K562 (cell line): ENCODE data around the gene CAPN14. TPM values are rescaled to one million over a fixed set of nuclear protein-coding genes. Genes with fewer than 3 reads are reported as not detected.

Source experiments
- ATAC-seq: fragments of 200-7000 bp; cut with Tn5 transposase; 3 replicates; pipeline ENCODE4 v1.9.1; 2020; ENCODE audit warnings: moderate library complexity
- BruUV-seq: library from RNA; stranded (reverse); fragments of 400-500 nt; replicated peaks from 2 replicates; lab custom pipeline; 2021; lab: Mats Ljungman, UMichigan
- CTCF ChIA-PET: fragments of 300-600 bp; formaldehyde crosslinking; extraction: SDS; loops from one replicate; lab custom pipeline; 2021; ENCODE audit warnings: low intra/inter-chr PET ratio; lab: Yijun Ruan, JAX
- POLR2A ChIA-PET: fragments of 300-600, 350-650 bp; sonication (Branson Sonifier 250); formaldehyde crosslinking; extraction: SDS; loops from one replicate; lab custom pipeline; 2021; ENCODE audit warnings: antibody characterized with exemption, inconsistent platforms; lab: Yijun Ruan, JAX
- DNase-seq, 4 experiments: peaks; one replicate each; pipeline versions ENCODE4 v3.0.0 to v3.0.0-alpha.2; 2011 to 2018; ENCODE audit warnings: low spot score in 3 of 4, mixed read lengths in 3 of 4; ENCODE audit errors: extremely low read depth in 1 of 4
- FAIRE-seq: peaks from 2 replicates; lab custom pipeline; 2011; peaks lifted over from hg19 to GRCh38; lab: Jason Lieb, UNC
- H2AFZ ChIP-seq: 2 replicates; pipeline ENCODE4 v1.6.0; 2011; ENCODE audit warnings: low read depth, low read length, control low read depth, inconsistent platforms
- H3K27ac ChIP-seq: fragments of 200-600 bp; 3 replicates; pipeline ENCODE4 v1.8.0; 2011; ENCODE audit warnings: low read depth, mild to moderate bottlenecking, control low read depth, inconsistent platforms, low read length, moderate library complexity, mixed read lengths; ENCODE audit errors: extremely low read depth
- H3K27me3 ChIP-seq, 2 experiments: fragments of 300-600 bp in 1 of 2; 2 replicates in 1 of 2; 3 replicates in 1 of 2; pipeline versions ENCODE4 v1.6.0 to v1.8.0; 2011; ENCODE audit warnings: inconsistent platforms in 2 of 2, low read length in 2 of 2, mild to moderate bottlenecking in 1 of 2, mixed read lengths in 1 of 2, moderate library complexity in 1 of 2; ENCODE audit not compliant: control insufficient read depth in 2 of 2, insufficient read depth in 2 of 2
- H3K36me3 ChIP-seq: fragments of 300-600 bp; 3 replicates; pipeline ENCODE4 v1.8.0; 2011; ENCODE audit warnings: mild to moderate bottlenecking, low read length, inconsistent platforms; ENCODE audit not compliant: control insufficient read depth, insufficient read depth
- H3K4me1 ChIP-seq, 2 experiments: fragments of 200-600 bp in 1 of 2; replicated peaks in 1 of 2; 2 replicates in 1 of 2; 3 replicates in 1 of 2; pipeline versions ENCODE4 v1.5.1 to v1.8.0; 2011; ENCODE audit warnings: inconsistent platforms in 2 of 2, low read length in 2 of 2, mild to moderate bottlenecking in 1 of 2, mixed read lengths in 1 of 2, moderate library complexity in 1 of 2; ENCODE audit not compliant: control insufficient read depth in 2 of 2, insufficient read depth in 2 of 2
- H3K4me2 ChIP-seq: 2 replicates; pipeline ENCODE4 v1.6.1; 2011; ENCODE audit warnings: low read length, control low read depth, inconsistent platforms, mixed read lengths; ENCODE audit not compliant: insufficient read depth
- H3K4me3 ChIP-seq: fragments of 200-600 bp; sonication (generic), shearing (Covaris generic); 2 replicates; pipeline ENCODE4 v1.5.1; 2016; ENCODE audit warnings: control low read depth, inconsistent platforms
- H3K79me2 ChIP-seq: fragments of 200-600 bp; 3 replicates; pipeline ENCODE4 v1.8.0; 2011; ENCODE audit warnings: low read length, inconsistent platforms; ENCODE audit not compliant: control insufficient read depth, insufficient read depth
- H3K9ac ChIP-seq, 2 experiments: 2 replicates each; pipeline versions ENCODE4 v1.6.0 to v1.6.1; 2011; ENCODE audit warnings: low read depth in 2 of 2, low read length in 2 of 2, control low read depth in 1 of 2, inconsistent platforms in 1 of 2, mild to moderate bottlenecking in 1 of 2, mixed read lengths in 1 of 2; ENCODE audit not compliant: insufficient read depth in 1 of 2
- H3K9me1 ChIP-seq: one replicate; pipeline ENCODE4 v1.6.0; 2011; ENCODE audit warnings: inconsistent platforms, mild to moderate bottlenecking, low read length, moderate library complexity; ENCODE audit not compliant: control insufficient read depth, insufficient read depth
- H3K9me3 ChIP-seq: replicated peaks from 2 replicates; pipeline ENCODE4 v1.5.1; 2011; ENCODE audit warnings: low read depth, low read length, inconsistent platforms; ENCODE audit not compliant: control insufficient read depth, insufficient read depth
- H4K20me1 ChIP-seq: replicated peaks from 2 replicates; pipeline ENCODE4 v1.6.1; 2011; ENCODE audit warnings: low read length, inconsistent platforms, mixed read lengths; ENCODE audit not compliant: control insufficient read depth, insufficient read depth
- ARID2 ChIP-seq: fragments of 450-650 bp; IDR thresholded peaks from 2 replicates; pipeline ENCODE4 v1.6.1; 2017; ENCODE audit warnings: antibody characterized with exemption, mild to moderate bottlenecking
- HES1 ChIP-seq: fragments of 450-650 bp; IDR thresholded peaks from 2 replicates; pipeline ENCODE4 v1.6.1; 2016; ENCODE audit warnings: low read depth, mild to moderate bottlenecking, moderate library complexity
- PPARD ChIP-seq: fragments of 250-450 bp; sonication (Bioruptor Pico); IDR thresholded peaks from 2 replicates; pipeline ENCODE4 v1.8.0; 2022; ENCODE audit warnings: inconsistent platforms, mild to moderate bottlenecking, moderate library complexity
- RCOR1 ChIP-seq, 2 experiments: IDR thresholded peaks; 2 replicates each; pipeline ENCODE4 v1.6.1; 2012; ENCODE audit warnings: low read depth in 2 of 2, low read length in 2 of 2, borderline replicate concordance in 1 of 2, improper control_type of control experiment in 1 of 2
- ZBTB8A ChIP-seq: fragments of 450-650 bp; IDR thresholded peaks from 2 replicates; pipeline ENCODE4 v1.6.1; 2018; ENCODE audit warnings: mild to moderate bottlenecking, moderate library complexity; ENCODE audit not compliant: partially characterized antibody
- ZNF143 ChIP-seq: sonication (generic); formaldehyde crosslinking; IDR thresholded peaks from 2 replicates; pipeline ENCODE4 v1.9.0; 2022; ENCODE audit warnings: mild to moderate bottlenecking, missing genetic modification reagents
- WGBS: fragments of 100-300 bp; shearing (Covaris generic); methylation state at CpG from one replicate; pipeline ENCODE4 v1.1.6; 2016; ENCODE audit warnings: low coverage, mixed read lengths; ENCODE audit not compliant: insufficient coverage; ENCODE audit errors: missing lambda C conversion rate; 5-methylcytosine and 5-hydroxymethylcytosine counted together
- in situ Hi-C: fragments of 300-500 bp; cut with MboI; formaldehyde crosslinking; loops from 4 replicates; pipeline ENCODE4 v1.15.0; 2018; ENCODE audit warnings: inconsistent platforms, mixed read lengths
- intact Hi-C: fragments of 100-400 bp; cut with micrococcal nuclease; formaldehyde crosslinking; loops from 2 replicates; pipeline ENCODE4 v1.14.2; 2022
- polyA plus RNA-seq, 8 experiments: library from polyadenylated mRNA; depleted of rRNA in 4 of 8; stranded (reverse) in 5 of 8; unstranded in 3 of 8; fragments of >200 nt; fragmentation: Nextera tagmentation in 2 of 8; fragmentation: Illumina TruSeq in 1 of 8; extraction: Ambion mirVana in 2 of 8; extraction: Trizol in 1 of 8; gene quantifications; 2 replicates each; pipeline versions ENCODE4 v1.2.1 to v1.2.3, GENCODE V29; 2011 to 2014; ENCODE audit warnings: inconsistent platforms in 1 of 8, missing spikeins in 1 of 8
- total RNA-seq, 7 experiments: library from RNA; depleted of rRNA in 6 of 7; stranded (reverse); fragments of >200 nt in 6 of 7; fragmentation: Illumina TruSeq in 2 of 7; extraction: Trizol in 2 of 7; gene quantifications; 2 replicates each; pipeline versions ENCODE4 v1.2.1 to v1.2.3, GENCODE V29; 2011 to 2021; ENCODE audit warnings: low replicate concordance in 1 of 7

CAPN14 gene
- total and polyA plus RNA-seq, 9 of the 15 experiments (the other 6 are each of a cell fraction or from before 2014, with no cell fraction given), result not detected

GRCh38 chr2:31141443-31142085, 75.8 kb downstream of the CAPN14 start:
- no peaks in the 10 kb centered on the region for H3K9me1 ChIP-seq
- no peak overlapping the region for H3K4me3 ChIP-seq
- no peak overlapping the region for H3K9ac ChIP-seq
- FAIRE-seq, result no peak
- WGBS, result 2% methylated on average over 15 of the region's 15 CpGs
- H2AFZ ChIP-seq, result no peak overlapping the region
- TF ChIP-seq HES1, result no peak
- TF ChIP-seq ZNF143 (CRISPR knock-in tag), result no peak
- TF ChIP-seq ARID2, result no peak
- no peak for TF ChIP-seq ZBTB8A
- TF ChIP-seq RCOR1 (IDR thresholded peaks at IDR 0.05; ENCODE audit: borderline replicate concordance in 1 of 2, low read depth in 2 of 2, low read length in 2 of 2), result no peak
- no peak for TF ChIP-seq PPARD
- ChIA-PET CTCF (no interaction called here), POLR2A (interaction anchor here (1.3 kb wide), 1 partner anchor 22 kb away, joined by 3 read pairs; no protein-coding TSS in a partner anchor)
- H3K4me2 ChIP-seq, result no peak overlapping the region
- in situ Hi-C loops (no loop called here), intact Hi-C loops (no loop called here)
- H3K9me3 ChIP-seq, result no peaks in the 10 kb centered on the region
- no peaks in the 10 kb centered on the region; a peak in 1 of 5 replicates for H3K4me1 ChIP-seq
- BruUV-seq, result no TSS peak
- no peak for DNase-seq
- H3K36me3 ChIP-seq, result no peaks in the 10 kb centered on the region
- H4K20me1 ChIP-seq, result no peaks in the 10 kb centered on the region
- peaks cover 0 to 35% of the 10 kb centered on the region in 2 experiments; a peak in 4 of 5 replicates for H3K27me3 ChIP-seq
- no peak for ATAC-seq
- H3K79me2 ChIP-seq, result no peaks in the 10 kb centered on the region
- H3K27ac ChIP-seq, result no peak overlapping the region
